Muscle of back (tissue), 11 donors: ENCODE results near the gene GGTA1. TPM values are rescaled to one million over a fixed set of nuclear protein-coding genes. Genes with fewer than 3 reads are reported as not detected.
"Not testable (repeated sequence)": the region's sequence is repeated elsewhere in the genome, so short reads cannot be mapped to it uniquely, and the experiment has no call there.

ENCODE experiments used
- DNase-seq, 3 donors: peaks; one replicate each; pipeline versions ENCODE4 v3.0.0 to v3.0.0-alpha.2; 2013
- polyA plus RNA-seq, 10 donors: library from polyadenylated mRNA; unstranded; fragments of 120-200 nt; gene quantifications; one replicate each; pipeline ENCODE4 v1.2.1, GENCODE V29; 2013; ENCODE audit not compliant: insufficient read length in 10 of 10

Gene GGTA1
- polyA plus RNA-seq, 10 donors: 10.1 to 13.7 (median 11.9) TPM

DNA sequence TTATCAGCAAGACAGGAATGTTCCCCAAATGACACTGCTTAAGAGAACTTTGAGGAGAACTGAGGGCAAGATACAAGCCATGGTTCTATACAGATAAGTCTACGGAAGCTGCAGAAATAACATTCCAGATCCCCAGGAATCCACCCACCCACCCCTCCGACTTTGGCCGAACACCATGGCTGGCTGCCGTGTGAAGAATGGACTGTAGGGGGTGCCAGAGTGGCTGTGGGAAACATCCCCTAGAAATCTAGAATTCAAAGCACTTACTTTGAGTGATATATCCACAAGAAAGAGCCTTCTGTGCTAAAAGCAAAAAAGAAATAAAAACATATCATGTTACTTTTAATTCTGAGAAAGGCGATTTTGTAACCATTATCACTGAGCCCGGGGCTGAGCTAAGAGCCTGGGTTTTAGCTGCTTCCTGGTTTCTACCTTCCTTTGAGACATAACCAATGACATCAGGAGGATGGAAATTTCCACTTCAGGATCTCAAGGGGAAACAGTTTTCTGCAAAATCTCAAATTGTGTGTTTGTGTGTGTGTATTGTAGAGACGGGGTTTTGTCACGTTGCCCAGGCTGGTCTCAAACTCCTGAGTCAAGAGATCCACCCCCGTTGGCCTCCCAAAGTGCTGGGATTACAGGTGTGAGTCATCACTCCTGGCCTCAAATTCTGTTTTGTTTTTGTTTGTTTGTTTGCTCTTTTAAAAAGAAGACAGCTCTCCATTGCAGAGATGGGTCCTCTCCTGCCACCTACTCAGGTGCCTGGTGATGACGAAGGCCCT lies 36.4 kb downstream of the GGTA1 start:
- DNase-seq: peak in 1 of 3 donors; percentile 52

DNA sequence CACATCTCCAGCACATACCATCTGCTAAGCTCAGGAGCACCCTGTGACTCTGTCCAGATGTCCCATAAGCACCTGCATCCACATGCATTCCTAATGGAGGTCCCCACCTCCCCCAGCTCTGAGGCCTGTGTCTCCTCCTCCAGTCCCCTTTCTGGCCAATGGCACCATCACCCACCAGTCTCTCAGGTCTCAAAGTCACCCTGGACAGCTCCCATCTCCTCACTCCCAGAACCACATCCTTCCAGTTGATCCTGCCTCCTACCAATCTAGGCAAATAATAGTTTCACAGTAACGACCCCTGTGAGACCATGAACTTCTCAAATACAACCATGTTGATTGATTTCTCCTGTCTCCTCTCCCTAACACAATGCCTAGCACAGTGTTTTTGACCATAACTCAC lies 40.1 kb downstream of the GGTA1 start:
- no peak for DNase-seq

DNA sequence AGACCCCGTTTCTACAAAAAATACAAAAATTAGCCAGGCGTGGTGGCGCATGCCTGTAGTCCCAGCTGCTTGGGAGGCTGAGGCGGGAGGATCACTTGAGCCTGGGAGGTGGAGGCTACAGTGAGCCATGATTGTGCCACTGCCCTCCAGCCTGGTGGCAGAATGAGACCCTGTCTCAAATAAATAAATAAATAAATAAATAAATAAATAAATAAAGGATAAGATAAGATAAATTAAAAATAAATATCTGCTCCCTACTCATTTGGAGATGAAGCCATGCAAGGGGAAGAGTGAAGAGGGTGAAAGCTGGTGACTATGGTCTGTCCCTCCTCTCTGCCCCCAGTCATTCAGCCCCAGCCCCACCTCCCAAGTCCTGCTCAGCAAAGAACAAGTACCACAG lies 41.2 kb downstream of the GGTA1 start:
- DNase-seq: not testable (repeated sequence)

DNA sequence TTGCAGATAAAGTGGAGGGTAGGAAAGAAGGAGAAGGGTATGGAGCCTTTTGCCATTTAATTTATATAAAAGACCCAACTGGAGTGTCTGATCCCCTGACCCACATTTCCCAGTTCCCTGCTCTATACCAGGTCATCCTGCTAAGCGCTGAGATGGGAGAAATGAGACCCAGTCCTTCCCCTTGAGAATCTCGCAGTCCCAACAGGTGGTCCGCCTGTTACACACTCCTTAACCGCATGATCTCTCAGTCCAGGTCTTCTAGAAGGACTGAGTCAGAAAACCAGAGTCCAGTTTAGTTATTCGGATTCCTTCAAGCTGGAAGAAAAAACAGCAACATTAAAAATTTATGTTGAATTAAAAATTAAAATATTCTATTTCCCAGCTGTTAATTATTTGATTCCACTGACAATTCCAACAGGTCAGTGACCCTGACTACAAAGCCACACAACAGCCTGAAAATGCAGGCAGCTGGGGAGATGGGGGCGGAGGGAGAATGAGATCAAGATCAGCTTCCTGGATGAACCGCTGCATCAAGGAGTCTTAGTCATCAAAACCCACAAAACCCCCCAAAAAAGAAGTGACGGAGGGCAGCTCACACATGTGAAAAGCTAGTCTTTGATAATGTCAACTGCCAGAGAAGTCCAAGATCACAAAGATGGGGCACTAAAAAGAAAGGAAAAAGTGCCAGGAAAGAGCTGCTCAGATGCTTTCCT lies 44.0 kb downstream of the GGTA1 start:
- DNase-seq: no peak

DNA sequence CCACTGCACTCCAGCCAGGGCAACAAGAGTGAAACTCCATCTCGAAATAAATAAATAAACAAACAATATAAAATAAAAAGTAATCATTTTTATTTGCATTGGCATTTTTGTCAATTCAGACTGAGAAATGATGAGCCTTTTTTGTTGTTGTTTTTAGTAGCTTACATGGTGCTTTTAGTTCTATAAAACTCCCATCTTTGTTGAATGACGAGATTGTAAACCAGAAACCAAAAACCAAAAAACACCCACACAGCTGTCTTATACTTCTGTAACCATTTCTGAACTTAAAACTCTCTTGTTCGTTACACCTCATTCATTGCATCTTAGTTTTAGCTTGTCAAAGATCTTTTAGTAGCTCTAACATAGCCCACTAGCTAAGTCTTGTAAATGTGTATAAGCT lies 44.7 kb downstream of the GGTA1 start:
- DNase-seq: no peak

DNA sequence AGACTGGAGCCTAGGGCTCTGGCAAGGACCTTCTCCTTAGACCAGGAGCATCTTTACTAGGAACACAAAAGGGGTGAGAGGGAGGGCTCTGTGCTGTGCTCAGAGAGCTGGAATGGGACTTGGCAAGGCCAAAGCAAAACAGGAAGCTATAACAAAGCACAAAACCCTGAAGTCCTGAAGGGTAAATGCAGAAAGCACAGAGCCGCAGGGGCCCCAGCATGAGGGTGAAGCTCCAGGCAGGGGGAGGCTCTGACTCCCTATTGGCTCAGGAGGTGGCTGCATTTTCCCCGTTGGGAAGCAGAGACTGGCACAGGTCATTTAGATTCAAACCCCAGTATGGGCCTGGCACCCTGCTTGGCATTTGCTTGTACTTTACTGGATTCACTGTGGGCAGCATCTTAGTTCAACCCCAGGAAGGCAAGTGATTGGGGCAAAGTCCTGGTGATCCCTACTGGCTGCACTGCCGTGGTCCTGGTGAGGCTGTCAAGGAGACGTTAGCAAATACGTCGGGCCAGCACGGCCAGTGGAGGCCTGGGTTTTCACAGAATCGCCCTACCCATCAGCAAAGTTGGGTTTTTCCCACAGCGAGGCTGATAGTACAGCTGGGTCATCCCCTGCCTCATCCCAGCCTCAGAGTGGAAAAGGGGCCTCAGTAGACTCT lies 46.3 kb downstream of the GGTA1 start:
- DNase-seq: no peak

DNA sequence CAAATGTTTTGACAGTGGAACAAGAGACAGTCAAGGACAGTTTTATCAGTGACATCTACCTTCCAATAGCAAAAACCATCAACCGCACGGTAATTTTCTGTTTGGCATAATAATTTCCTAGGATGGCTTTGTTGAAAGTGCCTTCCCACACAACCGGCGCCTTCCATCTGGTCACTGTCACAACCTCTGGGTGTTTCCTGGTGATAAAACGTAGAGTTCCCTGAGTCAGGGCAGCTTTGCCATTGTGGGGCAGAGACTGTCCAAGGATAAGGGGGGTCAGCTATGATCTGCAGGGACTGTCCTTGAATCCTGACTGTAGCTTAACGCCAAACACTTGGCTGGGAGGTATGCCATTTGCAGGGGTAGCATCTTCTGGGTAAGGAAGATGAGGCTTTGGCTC lies 47.6 kb downstream of the GGTA1 start:
- DNase-seq: no peak

DNA sequence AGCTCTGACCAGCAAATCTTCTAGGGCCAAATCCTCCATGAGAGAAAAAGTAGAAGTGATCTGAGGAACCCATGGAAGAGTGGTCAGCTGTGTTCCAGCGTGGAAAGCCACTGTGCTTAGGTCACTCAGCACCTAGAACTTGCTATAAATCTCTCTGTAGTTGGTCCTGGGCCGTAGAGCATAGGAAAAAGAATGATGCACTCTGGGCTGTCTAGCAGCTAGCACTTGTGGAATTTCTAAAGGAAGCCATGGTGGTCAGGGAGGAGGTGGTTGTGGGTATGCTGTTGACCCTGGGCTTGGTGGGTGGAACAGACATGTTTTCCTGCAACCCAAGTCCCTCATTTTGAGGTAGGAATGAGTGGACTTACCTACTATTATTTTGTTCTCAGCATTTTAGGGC lies 48.1 kb downstream of the GGTA1 start:
- DNase-seq: peak in 1 of 3 donors; percentile 43

DNA sequence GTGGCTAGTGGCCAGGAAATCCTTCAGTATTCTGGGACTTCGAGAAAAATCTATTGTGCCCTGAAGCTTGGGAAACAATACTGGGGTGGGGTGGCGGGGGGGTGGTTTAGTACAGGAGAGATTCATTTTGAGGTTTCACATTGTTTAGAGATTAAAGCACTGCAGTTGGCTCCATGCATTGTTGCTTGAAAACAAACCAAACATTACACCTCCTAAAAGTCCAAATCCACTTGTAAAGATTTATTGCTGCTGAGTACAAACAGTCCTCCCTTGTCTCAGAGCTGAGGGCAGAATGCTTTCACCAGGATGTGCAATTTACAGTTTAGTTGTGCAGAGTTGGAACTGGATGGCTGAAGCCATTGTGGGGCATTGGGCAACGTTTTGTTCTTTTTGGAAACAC lies 49.4 kb downstream of the GGTA1 start:
- DNase-seq: no peak

DNA sequence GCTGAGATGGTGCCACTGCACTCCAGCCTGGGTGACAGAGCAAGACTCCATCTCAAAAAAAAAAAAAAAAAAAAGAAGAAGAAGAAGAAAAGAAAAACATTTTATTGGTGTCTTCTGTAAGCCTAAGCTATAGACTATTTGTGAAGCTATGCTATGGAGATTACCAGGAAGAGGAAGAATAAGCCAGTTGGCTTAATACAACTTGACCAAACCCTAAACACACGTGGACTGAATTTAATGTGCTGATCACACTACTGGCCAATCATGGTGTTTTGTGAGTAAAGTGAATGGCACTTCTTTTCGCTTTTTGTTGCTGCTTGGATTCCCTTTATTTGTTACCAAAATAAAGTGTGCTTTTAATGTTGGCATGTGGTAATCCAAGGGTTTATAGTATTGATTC lies 49.9 kb downstream of the GGTA1 start:
- DNase-seq: no peak

DNA sequence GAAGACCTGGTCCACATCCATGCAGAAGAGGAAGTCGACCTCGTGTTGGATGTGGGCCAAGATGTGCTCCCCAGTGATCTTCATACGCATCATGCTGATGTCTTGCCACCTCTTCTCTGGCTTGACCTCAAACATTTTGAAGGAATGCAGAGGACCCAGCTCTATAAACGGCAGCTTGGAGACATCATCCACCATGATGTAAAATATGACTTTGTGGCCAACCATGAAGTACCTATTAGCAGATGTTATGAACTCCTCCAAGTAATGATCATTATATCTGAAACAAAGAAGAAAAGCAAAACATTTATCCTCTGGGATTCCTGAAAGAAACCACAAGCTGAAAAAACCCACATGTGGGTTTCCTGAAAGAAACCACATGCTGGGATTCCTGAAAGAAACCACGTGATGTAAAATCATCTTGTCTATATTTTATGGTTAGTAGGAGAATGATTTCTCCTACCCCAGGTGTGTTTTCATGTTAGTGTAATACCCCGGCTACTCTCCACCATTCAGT lies 52.3 kb downstream of the GGTA1 start:
- peak in 1 of 3 donors; percentile 59 for DNase-seq

DNA sequence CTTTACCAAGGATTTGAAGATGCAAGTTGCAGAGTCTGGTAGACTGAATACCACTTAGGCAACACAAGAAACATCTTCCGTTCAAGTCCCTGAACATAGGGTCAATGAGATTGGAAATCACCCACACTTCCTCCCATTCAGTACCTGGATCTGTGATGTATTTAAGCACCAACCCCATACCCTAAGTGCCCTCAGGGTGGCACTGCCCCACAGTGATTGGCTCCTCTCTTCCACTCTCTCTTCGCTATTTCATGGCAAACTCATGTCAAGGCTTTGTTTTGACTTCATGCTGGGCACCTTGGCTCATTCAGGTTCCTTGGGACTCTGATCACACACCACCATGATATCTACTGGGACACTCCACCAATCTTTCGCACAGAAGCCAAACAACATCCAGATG lies 53.7 kb downstream of the GGTA1 start:
- DNase-seq: no peak

DNA sequence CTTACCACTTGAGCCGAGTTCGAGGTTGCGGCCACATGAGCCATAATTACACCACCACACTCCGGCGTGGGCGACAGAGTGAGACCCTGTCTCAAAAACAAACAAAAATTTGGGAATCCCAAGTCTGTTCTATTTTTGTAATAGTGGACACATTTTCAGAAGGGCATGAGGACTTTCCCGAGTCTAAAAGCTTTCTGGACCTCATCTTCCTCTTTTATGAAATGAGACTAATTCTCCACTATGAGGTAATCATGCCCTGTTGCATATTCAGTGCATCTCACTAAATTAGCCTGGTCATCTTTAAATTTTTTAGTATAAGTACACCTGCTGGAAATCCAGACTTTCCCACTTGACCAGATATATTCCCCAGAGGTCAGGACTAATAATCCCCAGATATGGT lies 55.7 kb downstream of the GGTA1 start:
- DNase-seq: no peak

DNA sequence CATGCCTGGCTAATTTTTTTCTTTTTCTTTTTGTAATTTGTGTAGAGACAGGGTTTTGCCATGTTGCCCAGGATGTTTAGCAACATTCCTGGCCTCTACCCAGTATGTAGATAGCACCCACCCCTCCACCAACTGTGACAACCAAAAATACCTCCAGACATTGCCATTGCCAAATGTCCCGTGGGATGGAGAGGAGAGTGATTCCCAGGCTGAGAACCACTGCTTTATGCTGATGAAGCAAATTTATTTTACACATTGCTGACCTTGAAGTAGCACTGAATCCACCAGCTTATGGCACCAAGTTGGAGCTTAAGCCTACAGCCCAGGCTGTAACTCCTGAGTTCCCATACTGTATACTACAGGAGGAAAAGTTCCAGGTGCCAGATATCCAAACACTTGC lies 58.5 kb downstream of the GGTA1 start:
- DNase-seq: no peak

DNA sequence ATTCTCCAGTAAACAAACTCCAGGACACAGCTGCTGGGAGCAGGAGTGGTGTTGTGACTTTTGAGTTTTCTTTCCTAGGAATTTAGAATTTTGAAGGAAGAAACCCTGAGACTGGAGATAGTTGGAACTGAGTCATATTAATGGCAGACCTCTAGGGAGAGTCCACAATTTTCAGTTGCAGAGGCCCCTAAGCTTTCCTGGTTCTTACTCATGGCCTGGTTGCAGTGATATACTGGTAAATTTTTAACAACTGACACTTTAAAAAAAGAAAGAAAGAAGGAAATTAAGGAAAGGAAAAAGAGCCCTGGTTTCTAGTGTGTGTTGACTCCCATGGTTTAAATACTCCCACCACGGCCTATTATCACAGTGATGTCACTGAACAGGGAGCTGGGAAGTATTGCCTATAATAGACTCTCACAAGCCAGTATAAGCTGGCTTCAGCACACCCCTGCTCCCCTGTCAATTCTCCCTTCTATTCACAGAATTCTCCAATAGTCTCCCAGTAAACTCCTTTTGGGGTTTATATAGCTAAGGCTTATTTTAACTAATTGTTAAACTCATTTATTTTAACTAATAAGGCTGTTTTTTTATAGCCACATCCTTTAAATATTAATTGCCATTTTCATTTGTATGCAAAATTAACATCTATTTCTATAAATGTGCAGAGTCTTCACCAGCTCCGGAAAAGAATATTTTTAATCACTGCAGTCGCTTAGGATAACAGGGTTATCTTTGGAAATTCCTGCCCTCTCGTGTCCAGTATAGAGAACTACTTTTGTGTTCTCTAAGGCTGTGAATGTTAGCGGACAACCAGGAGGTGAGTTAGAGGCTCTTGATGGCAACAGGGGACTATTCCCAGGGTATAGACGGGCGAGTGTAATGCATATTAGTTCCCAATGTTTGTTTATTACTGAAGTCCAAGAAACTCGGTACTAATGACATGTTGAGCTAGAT lies 59.7 kb downstream of the GGTA1 start:
- DNase-seq: peak in 1 of 3 donors; percentile 44

DNA sequence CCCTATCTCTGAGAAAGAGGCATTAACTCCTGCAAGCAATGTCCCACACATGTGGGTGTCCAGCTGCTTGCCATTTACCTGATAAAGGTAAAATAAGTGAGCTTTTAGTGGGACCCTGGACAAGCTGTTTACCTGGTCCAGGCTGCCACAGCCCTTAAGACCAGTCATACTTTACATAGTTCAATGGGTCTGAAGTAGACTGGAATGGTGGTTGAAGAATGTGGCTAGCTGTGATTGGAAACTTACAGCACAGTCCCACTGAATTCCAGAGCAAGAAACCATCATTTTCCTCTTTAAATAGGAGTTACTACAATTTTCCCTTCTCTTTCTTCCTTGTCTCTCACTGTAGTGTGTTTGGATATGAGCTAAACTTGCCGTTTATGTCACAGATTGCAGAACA lies 60.6 kb downstream of the GGTA1 start:
- DNase-seq: no peak

DNA sequence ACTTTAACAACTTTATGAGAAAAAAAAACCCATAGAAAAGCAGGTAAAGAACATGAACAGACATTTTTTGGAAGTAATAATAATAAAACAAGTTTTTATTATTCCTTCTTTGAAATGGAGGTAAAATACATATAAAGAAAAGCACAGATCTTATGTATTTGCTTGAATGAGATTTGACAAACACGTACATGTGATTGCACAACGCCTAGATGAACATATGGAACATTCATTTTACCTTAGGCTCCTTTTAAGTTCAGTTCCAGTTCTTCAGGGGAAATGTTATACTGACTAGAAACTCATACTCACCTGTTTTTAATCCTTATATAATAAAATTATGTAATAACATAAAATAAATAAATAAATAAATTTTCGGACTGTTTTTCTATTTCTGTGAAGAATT lies 61.8 kb downstream of the GGTA1 start:
- DNase-seq: no peak

DNA sequence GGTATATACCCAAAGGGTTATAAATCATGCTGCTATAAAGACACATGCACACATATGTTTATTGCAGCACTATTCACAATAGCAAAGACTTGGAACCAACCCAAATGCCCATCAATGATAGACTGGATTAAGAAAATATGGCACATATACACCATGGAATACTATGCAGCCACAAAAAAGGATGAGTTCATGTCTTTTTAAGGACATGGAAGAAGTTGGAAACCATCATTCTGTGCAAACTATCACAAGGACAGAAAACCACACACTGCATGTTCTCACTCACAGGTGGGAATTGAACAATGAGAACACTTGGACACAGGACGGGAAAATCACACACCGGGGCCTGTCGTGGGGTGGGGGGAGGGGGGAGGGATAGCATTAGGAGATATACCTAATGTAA lies 62.6 kb downstream of the GGTA1 start:
- DNase-seq: not testable (repeated sequence)

DNA sequence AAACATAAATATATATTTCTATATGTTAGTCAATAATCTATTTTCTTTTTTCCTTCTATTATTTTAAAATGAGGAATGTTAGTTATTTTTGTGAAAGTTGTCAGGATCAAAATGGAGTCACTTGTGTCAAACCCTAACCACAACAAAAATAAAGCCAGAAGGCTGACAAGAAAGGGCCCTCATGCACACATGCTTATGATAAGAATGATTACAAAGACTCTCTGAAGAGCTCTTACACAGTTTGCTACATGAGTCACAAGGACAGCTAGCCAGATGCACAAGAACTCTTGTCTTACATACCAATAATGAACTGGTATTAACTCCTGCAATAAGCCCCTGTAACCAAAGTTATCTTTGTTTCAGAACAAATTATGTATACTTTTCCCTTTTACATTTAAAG lies 64.7 kb downstream of the GGTA1 start:
- no peak for DNase-seq

DNA sequence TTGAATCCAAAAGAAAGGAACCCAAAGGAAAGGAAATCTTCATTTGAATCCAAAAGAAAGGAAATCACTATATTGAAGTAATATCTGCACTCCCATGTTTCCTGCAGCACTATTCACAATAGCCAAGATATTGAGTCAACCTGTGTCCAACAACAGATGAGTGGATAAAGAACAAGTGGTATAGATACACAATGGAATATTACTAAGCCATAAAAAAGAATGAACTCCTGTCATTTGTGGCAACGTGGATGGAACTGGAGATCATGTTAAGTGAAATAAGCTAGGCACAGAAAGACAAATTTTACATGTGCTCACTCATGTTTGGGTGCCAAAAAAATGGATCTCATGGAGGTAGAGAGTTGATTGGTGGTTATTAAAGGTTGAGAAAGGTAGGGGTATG lies 71.7 kb downstream of the GGTA1 start:
- no peak for DNase-seq

DNA sequence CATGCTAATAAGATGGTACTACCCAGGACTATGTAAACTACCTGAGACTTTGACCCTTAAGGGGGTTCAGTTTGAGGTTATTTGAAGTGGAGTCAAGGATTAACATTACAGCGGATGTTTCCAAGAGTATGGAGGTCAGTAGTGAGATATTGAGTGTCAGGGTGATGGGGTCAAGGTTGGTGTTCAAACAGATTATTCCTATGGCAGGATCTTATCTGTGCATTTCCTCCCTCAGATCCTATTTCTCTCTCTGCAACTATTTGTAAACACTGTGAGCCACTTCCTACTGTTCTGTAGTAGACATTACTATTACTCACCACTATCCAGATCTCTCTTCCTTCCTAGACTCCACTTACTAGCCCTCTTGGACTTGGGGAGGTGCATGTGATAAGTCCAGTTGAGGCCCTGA lies 75.6 kb downstream of the GGTA1 start:
- no peak for DNase-seq

DNA sequence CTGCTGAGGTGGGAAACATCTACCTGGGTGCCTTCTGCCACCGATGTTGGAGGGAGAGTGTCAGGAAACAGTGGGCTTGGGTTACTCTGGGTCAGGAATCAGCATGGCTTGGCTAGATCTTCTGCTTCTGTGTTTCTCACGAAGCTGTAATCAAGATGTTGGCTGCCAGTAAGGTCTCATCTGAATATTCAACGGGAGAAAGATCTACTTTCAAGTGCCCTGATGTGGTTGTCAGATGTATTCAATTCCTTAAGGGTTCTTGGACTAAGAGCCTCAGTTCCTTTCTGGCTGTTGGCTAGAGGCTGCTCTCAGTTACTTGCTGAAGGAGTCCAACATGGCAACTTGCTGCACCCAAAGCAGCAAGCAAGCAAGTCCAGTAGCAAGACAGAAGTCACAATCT lies 87.7 kb downstream of the GGTA1 start:
- no peak for DNase-seq
